ENCODE measurements around the gene KRT78. TPM values are rescaled to one million over a fixed set of nuclear protein-coding genes. Genes with fewer than 3 reads are reported as not detected.

Gene KRT78
- total and polyA plus RNA-seq, 2 of the 13 experiments (the other 11 are each of a cell fraction or from before 2014, with no cell fraction given), result not detected

- TF ChIP-seq ZNF615 (CRISPR knock-in tag; IDR thresholded peaks at IDR 0.05; ENCODE audit: borderline replicate concordance) (no peak), ZNF501 (CRISPR knock-in tag; IDR thresholded peaks at IDR 0.05) (no peak), ZSCAN22 (CRISPR knock-in tag; IDR thresholded peaks at IDR 0.05) (no peak)
Observed at GRCh38 chr12:52832985-52833905, 15.5 kb downstream of the KRT78 start (continued).

DNA sequence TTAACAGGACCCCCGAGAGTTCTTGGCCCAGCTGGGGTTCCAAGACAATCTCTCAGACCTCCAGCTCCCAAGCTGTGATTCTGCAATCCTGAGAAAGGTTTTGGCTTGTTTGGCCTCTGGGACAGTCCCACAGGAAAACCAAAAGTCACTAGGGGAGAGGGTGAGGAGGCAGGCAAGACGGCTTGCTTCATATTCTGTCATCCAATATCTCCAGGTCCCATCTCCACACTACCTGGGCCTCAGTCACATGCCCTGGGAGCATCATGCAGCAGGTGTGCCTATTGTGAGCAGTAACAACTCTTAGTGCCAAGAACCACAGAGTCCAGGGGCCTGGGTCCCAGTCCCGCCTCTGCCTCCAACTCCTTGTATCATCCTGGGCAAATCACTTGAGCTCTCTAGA, 16.3 kb downstream of the KRT78 start:
- ATAC-seq (no peak), DNase-seq (ENCODE audit: low spot score) (no peak), FAIRE-seq (no peak)
- H3K9me3 ChIP-seq (ENCODE audit: low read length), result no peaks in the 10 kb centered on the region
- TF ChIP-seq SYNCRIP (IDR thresholded peaks at IDR 0.05; ENCODE audit: insufficient read depth, low read depth, low read length) (no peak), MTF2 (CRISPR knock-in tag; IDR thresholded peaks at IDR 0.05; ENCODE audit: borderline replicate concordance) (no peak), MEF2D (CRISPR knock-in tag; IDR thresholded peaks at IDR 0.05) (no peak), RCOR2 (CRISPR knock-in tag; IDR thresholded peaks at IDR 0.05) (no peak), ZHX1 (CRISPR knock-in tag; IDR thresholded peaks at IDR 0.05; ENCODE audit: low read depth) (no peak), RBM39 (IDR thresholded peaks at IDR 0.05; ENCODE audit: low read depth, low read length, poor library complexity, severe bottlenecking) (no peak), RBFOX2 (IDR thresholded peaks at IDR 0.05; ENCODE audit: low read depth, low read length) (no peak), ELF4 (CRISPR knock-in tag; IDR thresholded peaks at IDR 0.05; ENCODE audit: borderline replicate concordance) (no peak), KLF16 (CRISPR knock-in tag; IDR thresholded peaks at IDR 0.05) (no peak), ZNF746 (CRISPR knock-in tag; IDR thresholded peaks at IDR 0.05) (no peak), ZXDC (CRISPR knock-in tag; IDR thresholded peaks at IDR 0.05) (no peak)
- TF ChIP-seq, protein P1, sequence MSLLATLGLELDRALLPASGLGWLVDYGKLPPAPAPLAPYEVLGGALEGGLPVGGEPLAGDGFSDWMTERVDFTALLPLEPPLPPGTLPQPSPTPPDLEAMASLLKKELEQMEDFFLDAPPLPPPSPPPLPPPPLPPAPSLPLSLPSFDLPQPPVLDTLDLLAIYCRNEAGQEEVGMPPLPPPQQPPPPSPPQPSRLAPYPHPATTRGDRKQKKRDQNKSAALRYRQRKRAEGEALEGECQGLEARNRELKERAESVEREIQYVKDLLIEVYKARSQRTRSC (CRISPR knock-in tag; IDR thresholded peaks at IDR 0.05; ENCODE audit: low read depth), result no peak
- no peak overlapping the region for H3K9ac ChIP-seq (ENCODE audit: insufficient read depth, low read depth, low read length)
- POLR2A ChIA-PET, result no interaction called here
- H3K27ac ChIP-seq (ENCODE audit: extremely low read length, insufficient read depth, low read length), result no peak overlapping the region
- in situ Hi-C loops (cut with HindIII; ENCODE audit: extremely low pct_ligation_motif_present, low pct_unique_long_range_greater_than_20kb), result no loop called here
- CTCF ChIA-PET (ENCODE audit: low intra/inter-chr PET ratio, low total read pairs), result no interaction called here
- no peaks in the 10 kb centered on the region for H4K20me1 ChIP-seq (ENCODE audit: insufficient read depth, low read length)
- H3K36me3 ChIP-seq (replicated peaks in 1 of 2; ENCODE audit: control insufficient read depth in 1 of 2, insufficient read depth in 2 of 2, low read length in 2 of 2), result no peaks in the 10 kb centered on the region
- H3K79me2 ChIP-seq (ENCODE audit: insufficient read depth, low read length), result no peaks in the 10 kb centered on the region
- H3K4me1 ChIP-seq (ENCODE audit: insufficient read depth, low read length), result peaks cover 1% of the 10 kb centered on the region
- 13% methylated on average over 3 of the region's 3 CpGs for WGBS (ENCODE audit: low lambda C conversion rate)
- intact Hi-C loops (cut with micrococcal nuclease; ENCODE audit: unreplicated experiment), result no loop called here
- no peak overlapping the region for H3K4me3 ChIP-seq (replicated peaks in 1 of 3; ENCODE audit: insufficient read depth in 1 of 3, low read depth in 2 of 3, low read length in 3 of 3)
- H3K4me2 ChIP-seq (ENCODE audit: low read depth, low read length), result no peak overlapping the region
- no peak overlapping the region for H2AFZ ChIP-seq (ENCODE audit: low read length)
- H3K27me3 ChIP-seq (ENCODE audit: control insufficient read depth in 1 of 2, insufficient read depth in 2 of 2, low read length in 2 of 2), result peaks cover 5 to 31% of the 10 kb centered on the region in 2 experiments
- BruUV-seq (replicated peaks), result no TSS peak
